Measurements from ENCODE around the gene TMEM178B.
"Not testable (repeated sequence)": the region's sequence is repeated elsewhere in the genome, so short reads cannot be mapped to it uniquely, and the experiment has no call there.

Gene TMEM178B

DNA sequence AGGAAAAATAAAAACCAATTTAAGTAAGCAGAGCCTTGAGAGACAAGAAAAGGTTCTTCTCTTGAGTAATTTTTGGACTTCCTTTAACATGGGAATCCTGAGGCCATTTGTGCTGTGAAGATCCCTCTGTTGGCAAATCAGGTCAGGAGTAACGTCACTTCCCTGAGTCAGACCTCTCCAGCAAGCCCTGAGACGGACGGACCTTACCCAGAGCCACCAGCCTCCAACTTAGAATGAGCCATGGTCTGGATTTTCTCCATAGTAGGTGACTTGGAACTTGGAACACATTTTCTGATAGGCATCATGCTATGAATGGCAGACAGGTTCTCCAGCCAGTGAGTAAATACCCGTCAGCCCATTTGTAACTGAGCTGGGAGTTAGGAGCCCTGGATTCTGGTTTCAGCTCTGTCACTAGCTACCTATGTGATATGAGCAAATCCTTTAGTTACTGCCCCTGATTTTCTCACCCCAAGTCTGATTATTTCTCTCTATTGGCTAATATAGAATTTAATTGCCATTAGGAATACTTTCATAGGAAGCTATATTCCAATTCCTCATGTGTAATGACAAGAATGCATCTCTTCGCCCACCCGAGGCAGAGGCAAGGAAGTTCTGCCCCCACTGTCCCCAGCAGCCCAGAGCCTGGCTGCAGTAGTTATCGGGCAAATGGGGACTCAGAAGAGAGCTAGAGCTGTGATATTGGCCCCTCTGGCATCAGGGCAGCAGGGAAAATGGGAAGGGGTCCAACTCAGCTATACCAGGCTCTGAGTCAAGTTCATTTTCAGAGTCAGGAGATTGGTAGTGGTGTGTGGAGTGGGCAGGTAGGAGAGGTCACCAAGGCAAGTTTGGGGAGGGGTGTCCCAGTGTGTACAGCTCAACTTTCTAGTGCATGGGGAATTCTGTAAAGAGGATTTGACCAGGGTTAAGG is 323.6 kb downstream of the TMEM178B start:
- DNase-seq, result no peak

DNA sequence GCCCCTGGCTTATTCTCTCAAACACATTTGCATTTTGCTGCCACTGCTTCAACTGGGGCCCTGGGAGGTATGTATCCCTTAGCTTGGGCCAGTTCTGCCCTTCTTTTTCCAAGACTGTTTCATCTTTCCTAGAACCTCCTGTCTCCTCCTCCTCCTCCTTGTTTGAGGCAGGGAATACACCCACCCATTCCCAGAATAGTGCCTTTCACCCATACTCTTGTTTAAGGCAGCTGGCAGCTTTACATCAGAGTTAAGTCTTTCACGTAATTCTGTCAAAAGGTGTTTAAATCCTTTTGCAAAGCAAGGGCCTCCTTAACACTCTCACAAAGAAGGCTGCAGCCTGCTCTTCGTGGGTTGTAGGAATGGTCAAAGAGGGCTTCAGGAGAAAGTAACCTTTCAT is 326.5 kb downstream of the TMEM178B start:
- DNase-seq, result no peak

DNA sequence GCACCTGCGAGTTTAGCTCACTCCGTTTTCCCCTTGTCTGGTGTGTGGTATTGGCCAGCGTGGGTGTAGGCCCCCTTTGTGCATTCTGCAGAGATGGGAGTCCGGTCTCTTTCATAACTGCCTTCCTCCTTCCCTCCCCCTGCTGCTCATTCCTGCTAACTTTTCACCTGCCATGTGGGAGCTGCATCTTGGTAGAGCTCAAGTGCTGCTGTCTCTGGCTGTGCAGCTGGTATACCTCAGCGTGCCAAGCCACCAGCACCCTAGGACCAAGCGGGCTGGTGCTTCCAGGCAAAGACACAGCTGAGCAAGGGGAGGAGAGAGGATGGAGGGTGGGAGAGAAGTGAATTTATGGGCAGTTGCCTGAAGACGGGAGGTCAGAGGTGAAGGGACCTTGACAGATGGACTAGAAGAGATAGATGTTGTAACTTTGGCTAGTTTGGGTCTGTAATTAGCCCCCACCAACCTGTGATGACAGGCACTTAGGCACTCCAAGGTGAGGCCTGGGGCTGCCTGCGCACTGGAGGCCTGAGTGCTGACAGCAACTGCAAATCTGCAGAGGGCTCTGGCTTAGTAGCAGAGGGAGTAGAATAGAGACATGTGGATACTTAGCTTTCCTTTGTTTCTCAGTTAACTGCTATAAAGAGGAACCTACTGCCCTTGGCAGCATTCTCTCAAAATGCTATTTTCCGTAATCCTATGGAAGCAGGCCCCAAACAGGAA is 328.6 kb downstream of the TMEM178B start:
- no peak for DNase-seq

DNA sequence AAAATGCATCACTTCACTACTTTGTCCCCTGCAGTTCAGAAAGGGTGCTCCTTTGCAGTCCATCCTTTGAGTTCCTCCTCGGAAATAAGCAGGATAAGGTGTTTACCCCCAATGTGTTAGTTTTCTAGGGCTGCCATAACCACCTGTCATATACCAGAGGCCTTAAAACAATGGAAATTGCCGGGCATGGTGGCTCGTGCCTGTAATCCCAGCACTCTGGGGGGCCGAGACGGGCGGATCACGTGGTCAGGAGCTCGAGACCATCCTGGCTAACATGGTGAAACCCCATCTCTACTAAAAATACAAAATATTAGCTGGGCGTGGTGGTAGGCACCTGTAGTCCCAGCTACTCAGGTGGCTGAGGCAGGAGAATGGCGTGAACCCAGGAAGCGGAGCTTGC is 330.0 kb downstream of the TMEM178B start:
- DNase-seq, result not testable (repeated sequence)

DNA sequence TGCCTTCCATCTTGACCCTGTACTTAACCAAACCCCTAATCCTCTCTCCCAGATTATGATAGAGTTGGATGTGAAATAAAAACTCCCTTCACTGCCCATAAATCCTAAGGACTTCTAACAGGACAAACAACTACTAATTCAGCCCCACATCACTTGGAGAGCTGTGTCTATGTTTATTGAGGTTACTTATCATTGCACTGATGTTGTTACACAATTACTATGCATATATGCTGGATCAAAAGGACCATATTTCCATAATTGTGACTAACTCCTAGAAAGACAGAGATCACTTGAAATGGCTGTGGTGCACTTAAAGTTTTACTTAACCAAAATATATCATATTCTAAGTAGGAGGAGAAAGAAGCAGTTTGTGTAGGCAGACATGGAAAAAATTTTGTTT is 332.5 kb downstream of the TMEM178B start:
- DNase-seq, result no peak

DNA sequence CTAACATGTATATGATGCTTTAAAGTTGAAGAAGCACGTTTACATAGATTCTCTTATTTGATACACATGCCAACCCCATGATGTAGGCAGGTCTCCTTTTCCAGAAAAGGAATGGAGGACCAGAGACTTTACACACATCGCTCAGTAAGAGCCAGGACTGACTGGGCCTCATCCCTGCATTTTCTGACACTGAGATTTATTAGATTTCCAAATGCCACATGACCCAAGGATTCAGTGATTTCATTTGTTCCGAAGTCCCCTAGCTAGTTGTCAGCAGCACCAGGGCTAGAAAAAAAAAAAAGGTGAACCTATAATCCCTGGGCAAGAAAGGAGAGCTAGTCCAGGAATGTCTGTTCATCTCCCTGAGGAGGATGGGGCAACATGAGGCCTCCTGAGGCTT is 334.0 kb downstream of the TMEM178B start:
- no peak for DNase-seq

DNA sequence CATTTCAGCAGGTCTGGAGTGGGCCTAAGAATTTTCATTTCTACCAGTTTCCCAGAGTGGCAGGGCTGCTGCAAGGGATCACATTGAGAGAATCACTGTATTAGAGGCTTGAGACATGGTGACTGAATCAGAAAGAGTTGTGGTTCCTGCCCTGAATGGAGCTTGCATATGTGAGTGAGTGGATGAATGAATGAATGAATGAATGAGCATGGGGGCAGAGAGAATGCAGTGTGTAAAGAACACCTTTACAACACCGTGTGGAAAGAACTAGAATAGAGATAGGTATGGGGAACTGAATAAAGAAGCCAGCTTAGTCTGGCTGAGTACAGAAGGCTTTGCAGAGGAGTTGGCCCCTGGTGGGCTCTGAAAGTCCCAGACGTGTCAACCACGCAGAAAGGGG is 334.6 kb downstream of the TMEM178B start:
- no peak for DNase-seq

DNA sequence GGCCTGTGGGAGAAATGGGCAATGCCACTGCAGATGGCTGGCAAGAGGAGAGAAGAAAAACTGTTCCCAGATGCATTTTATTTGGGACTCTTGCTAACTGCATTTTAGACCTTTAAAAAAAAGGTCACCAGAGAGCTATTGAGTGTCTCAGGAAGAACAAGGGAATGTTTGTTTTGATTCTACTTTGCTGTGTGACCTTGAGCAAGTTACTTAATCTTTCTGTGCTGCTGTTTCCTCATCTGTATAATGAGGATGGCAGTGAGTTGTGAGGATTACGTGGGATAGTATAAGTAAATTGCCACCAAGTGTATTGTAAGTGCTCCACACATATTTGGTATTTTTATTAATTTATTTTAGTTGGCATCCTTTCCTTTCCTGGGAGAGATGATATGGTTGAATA is 335.4 kb downstream of the TMEM178B start:
- no peak for DNase-seq

DNA sequence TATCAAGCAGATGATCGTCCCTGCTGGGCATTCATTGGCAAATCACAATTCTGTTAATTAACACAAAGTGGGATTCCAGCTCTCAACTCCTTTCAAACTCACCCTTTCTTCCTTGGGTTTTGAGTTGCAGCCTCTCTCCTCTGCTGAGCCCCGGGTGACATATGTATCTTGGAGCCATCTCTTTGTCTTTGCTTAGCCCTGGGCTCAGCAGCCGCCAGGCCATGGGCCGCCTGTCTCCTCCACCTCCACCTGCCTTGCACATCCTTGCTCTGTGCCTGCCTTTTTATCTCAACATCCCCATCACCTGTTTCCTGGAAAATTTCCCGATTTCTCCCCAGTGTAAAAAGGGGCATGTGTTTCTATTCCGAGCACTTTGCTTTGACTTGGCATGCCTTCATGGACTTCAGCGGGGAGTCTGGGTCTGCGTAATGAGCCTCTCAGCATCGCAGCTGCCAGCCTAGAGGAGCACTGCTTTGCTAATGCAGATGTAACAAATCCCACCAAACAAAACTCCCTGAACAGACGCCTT is 336.0 kb downstream of the TMEM178B start:
- no peak for DNase-seq

DNA sequence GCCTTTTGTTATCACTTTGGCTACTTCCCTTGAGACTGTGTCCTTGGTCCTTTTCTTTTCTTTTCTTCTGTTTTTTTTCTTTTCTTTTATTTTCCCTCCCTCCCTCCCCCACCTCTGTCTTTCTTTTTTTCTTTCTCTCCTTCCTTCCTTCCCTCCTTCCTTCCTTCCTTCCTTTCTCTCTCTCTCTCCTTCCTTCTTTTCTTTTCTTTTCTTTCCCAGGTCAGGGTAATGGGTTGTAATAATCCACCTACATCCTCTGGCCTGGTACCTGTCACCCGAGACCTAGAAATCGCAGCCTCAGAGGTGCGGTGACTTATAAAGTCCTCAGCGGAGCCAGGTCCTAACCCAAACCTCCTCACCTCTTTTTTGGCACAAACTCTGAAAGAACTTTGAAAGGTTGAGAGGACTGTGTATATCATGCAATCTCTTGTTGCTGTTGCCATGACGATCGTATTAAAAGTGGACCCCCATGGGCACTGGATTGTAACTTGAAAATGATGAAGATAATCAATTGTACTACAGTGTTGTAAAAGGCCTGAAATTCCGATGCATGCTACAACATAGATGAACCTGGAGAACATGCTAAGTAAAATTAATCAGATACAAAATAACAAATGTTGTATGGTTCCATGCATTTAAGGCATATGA is 336.6 kb downstream of the TMEM178B start:
- no peak for DNase-seq

DNA sequence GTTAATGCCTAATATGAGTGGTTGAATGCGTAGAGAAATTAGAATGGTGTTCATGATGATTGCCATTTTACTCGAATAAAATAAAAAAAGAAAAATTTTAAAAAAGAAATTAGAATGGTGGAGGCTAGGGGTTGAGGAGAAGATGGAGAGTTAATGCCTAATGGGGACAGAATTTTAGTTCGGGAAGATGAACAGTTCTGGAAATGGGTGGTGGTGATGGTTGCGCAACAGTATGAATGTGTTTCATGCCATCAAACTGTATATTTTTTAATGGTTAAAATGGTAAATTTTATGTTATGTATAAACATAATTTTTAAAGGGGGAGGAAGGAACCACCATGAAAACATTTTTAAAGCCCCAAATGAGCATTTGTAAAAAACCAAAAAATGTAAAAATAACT is 337.3 kb downstream of the TMEM178B start:
- DNase-seq, result no peak

DNA sequence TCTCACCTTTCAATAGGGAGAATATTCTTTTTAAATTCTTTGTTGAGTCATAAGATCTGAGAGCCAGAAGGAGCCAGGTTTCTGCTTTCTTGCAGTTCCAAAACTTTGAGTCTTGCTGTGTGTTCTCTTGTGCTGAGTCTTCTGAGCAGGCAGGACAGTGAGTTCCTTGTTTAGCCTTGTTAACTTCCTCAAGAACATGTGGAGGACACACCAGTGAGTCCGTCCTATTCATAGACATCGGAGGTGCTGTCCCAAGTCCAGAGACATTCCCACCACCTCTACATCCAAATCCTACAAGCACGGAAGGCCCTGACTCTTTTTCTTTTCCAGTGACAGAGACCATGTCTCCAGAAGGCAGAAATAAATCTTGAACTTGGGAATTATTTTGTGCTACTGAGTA is 342.1 kb downstream of the TMEM178B start:
- no peak for DNase-seq

DNA sequence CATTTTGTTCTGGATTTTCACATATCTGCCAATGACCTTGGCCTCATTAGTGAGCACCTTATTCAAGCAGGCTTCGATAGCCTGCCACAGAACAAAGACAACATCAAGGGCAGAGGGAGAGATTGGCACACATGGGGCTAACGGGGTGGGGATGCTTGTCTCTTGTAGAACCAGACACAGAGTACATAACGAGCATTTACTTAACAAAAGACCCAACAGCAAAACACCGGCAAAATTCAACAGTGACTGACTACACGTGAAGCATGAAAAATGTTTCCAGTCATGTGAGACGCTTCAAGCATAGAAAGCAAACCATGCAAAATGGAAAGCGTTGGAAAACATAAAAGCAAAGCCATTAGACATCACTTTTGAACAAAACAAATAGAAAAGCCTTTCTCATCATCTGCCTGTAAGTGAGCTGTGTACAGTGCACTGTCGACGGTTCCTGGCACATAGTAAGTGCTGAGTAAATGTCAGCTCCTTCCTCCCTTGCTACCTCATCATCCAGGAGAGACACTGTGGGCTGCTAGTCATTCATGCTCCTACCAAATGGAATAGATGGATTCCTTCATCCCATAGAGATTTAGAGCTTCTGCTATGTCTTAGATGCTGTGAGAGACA is 342.9 kb downstream of the TMEM178B start:
- DNase-seq, result no peak

DNA sequence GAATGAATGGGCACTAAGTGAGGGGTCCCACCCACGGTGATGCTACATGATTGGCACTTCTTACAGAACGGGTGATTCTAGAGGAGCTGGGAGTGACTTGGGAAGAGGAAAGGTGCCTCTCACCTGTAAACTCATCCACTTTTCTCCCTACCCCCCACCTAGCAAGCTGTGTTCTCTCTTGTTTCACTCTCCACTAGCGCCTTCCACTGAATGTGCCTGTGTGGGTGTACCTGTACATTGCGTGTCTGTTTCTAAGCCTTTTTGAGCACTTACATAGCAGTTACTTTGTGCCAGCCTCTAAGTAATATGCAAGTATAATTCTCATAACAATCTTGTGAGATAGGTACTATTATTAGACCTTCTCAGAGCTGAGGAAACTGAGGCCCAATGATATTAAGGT is 343.6 kb downstream of the TMEM178B start:
- DNase-seq, result no peak

DNA sequence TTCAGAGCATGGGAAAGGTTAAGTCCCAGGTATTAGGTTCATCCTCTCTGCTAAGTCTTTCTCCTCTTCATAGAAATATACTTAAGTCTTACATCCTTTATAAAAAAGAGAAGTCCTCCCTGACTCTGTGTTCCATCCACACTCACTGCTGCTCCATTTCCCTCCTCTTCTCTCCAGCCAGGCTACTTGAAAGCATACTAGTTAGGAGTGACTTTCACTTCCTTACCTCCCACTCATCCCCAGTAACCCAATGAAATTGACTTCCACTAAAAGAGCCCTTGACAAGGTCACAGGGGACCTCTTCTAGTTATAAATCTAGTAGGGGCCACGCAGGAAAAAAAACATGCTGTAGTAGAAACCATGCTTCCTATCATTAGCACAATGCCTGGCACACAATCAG is 344.2 kb downstream of the TMEM178B start:
- DNase-seq, result no peak

DNA sequence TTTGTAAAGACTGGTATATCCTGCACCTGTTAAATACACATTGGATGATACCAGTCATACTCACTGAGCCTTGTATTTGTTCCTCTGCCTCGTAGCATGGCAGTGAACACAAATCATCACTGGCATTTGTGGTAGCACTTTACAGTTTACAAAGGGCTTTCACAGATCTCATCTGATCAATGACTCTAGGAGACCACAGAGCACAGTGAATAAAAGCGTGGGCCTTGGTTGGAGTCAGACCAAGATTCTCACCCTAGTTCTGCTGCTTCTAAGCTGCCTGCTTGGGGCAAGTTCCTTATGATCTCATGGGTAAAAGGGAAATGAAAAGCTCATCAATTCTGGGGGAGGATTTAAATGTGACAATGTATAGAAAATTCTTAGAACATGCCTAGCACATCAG is 347.4 kb downstream of the TMEM178B start:
- DNase-seq, result no peak

DNA sequence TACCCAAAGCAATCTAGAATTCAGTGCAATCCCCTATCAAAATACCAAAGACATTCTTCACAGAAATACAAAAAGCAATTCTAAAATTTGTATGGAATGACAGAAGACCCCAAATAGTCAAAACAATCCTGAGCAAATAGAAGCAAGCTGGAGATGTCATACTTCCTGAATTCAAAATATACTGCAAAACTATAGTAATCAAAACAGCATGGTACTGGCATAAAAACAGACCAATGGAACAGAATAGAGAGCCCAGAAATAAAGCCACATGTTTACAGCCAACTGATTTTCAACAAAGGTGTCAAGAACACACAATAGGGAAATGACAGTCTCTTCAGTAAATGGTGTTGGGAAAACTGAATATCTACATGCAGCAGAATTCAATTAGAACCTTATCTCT is 353.3 kb downstream of the TMEM178B start:
- DNase-seq, result no peak

DNA sequence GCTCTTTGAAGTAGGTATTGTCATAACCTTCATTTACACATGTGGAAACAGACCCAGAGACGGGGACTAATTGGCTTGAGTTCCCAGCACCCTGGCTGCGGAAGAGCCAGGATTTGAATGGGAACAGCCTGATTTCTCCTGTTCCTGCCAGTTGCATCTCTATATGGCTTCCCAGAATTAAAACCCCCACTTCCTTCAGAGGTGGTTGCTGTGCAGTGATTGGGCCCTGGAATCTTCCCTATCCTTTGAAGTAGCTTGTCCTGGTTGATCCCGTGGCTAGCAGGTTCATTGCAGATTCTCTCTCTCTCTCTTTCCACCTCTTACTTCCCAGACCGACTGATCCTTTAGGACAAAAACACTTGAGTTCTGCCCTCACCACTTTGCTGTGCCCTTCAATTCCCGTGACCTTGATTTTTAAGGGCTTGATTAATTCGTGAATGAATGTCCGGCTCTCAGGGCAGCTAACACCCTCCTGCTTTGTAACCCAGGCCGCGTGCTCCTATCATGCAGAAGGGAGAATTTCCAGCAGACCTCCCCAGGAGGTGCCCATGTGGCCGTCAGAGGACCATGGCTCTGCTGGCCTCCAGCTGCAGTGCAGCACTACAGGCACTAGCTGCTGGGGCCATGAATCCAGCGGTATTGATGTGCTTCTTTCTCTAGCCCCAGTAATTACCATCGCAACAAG is 356.7 kb downstream of the TMEM178B start:
- DNase-seq, result no peak

DNA sequence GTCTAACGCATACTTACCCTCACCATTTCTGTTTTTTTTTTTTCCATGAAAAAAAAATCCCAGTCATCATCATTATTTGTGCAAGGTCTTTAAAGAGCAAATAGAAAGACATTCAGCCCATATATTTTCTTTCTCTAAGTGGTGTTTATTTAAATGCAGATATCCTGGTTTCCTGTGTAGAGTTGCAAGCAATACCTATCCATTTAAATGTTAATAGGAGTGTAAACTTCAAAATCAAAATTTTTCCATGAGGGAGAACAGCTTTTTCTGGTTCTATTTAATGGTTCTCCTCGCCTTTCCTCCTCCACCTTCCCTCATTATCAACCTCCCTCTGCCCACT is 357.2 kb downstream of the TMEM178B start:
- DNase-seq, result no peak

DNA sequence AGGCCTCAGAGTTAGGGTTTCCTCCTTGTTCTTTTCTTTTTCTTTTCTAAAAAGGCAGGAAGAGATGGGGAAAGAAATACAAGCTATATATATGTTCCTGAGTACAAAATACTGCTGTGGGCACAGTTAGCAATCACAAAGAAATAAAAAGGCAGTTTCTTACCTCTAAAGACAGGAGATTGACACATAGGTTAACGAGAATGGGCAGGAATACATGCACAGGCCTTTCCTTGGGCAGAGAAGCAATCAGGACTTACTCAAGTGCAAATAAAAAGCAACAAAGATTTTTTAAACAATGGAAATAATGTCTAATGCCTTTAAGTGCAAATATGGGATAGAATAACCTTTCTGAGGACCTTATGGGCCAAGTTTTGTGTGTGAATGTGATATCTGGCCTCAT is 357.8 kb downstream of the TMEM178B start:
- DNase-seq, result no peak

DNA sequence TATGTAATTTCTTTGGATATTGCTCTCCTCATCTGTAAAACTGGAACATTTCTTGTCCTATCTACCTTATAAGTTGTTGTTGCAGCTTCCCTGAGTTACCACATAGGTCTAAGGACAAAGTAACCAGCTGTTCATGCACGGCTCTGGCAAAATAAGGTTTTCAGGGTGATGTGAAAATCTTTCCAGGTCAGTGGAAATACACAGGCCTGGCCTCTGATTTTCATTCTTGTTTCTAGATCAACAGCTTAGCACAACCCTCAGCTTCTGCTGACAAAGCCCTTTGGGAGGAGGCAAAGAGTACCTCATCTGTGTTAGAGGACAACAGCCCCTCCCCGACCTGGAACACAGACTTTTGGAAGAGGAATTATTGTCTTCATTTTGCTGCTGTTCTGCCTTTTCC is 359.8 kb downstream of the TMEM178B start:
- DNase-seq, result no peak

DNA sequence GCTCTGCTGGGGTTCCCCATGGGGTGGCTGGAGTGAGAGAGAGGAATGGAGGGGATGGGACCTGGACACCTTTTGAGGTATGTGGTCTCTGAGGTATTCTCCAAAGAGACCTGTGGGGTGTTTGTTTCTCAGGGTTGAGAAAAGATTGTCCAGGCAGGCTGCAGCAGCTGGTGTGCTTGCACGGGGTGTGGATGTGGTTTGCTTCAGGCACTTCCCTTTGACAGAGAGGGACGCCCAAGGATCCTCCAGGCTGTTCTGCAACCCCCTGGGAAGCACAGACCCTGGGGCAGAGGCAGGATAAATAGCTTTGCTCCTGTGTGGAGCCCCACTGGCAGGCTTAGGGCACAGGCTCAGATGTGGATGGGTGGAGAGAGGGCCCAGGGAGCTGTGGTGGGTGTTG is 362.3 kb downstream of the TMEM178B start:
- no peak for DNase-seq
